ENCODE data around the gene SSR2. TPM values are rescaled to one million over a fixed set of nuclear protein-coding genes. Genes with fewer than 3 reads are reported as not detected.
A peak's percentile ranks its signal among the peaks of the same experiment; 100 is the strongest.

Gene SSR2
- total RNA-seq, 8 experiments from 2014 or later: 199 to 383 (median 327) TPM

DNA sequence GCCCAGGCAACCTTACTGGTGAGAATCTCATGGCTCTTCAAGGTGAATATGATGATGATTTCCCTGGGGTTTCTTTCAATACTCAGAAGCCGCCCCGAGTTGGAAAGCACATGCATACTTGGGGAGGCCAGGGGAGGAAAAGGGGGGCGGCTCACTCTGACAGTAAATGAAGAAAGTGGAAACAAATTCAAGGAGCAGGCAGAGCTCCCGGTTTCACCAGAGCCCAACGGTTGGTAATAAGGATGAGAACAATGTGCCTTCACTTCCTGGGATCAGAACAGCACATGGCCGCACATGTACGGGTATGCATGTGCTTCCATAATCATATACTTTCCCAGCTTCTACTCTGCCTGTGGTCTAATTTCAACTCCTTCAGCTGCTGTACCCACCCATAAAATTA is 38.6 kb downstream of the SSR2 start:
- Histone ChIP-seq H3K4me3 (peak overlapping the region in 4 of 5 donors; percentile 15 to 87 (median 44)), H3K4me1 (replicated peaks in 1 of 2) (peaks cover 51 to 57% of the 10 kb centered on the region in 2 donors), H3K27ac (peak overlapping the region in 1 of 2 donors; percentile 88)
- WGBS, 10 experiments: 0 to 95% (median 54%) methylated on average over 1 to 4 of the region's 7 CpGs; no CpG with 5 or more reads in 2 of the 10 experiments
- in situ Hi-C loops (cut with MboI; ENCODE audit: low pct_unique_long_range_greater_than_20kb in 2 of 9, low sequenced_read_pairs in 9 of 9, unreplicated experiment in 9 of 9): no loop called here
- no peak for ATAC-seq (replicated peaks in 6 of 8)

DNA sequence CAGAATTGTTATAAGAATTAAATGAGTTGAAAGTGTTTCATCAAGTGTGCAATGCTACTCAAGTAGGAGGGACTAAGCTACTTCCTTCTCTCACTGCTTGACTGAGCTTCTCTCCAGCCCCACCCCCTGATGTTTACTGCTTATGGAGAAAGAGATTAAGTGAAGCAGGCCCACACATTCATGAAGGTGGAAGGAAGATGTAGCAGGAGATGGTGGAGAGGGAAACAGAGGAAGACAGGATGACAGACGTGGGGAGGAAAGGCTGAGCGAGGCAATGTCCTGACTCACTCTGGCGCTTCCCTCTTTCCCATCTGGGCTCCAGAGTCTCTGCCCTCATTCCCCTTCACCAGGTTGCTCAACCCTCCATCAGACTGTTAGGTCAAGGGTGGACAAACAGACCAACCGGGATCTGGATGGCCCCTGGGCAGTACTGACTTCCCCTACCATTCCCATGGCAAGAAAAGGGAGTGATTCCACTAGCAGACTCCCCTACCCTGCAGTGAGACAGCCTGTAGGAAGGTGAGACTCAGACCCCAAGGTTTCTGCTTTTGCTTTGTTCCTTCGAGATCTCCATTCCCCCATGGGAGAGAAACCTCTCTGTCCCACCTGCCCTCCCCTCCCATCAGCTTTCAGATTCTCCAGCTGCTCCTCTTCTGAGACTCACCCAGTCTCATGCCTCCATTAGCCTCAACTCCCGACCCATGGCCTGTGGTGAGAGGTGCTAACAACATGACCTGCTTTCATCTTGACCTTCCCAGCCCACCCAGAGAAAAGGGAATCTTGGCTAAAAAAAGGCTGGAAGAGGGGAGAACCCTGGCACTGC is 39.3 kb downstream of the SSR2 start:
- Histone ChIP-seq H3K4me3 (peak overlapping the region; percentile 2 to 87 (median 18)), H3K27ac (peak overlapping the region in 1 of 2 donors; percentile 88), H3K4me1 (replicated peaks in 1 of 2) (peaks cover 55 to 59% of the 10 kb centered on the region in 2 donors)
- in situ Hi-C loops (cut with MboI; ENCODE audit: low pct_unique_long_range_greater_than_20kb in 2 of 9, low sequenced_read_pairs in 9 of 9, unreplicated experiment in 9 of 9): no loop called here
- 0 to 100% (median 69%) methylated on average over 1 to 5 of the region's 6 CpGs; no CpG with 5 or more reads in 2 of the 10 experiments for WGBS, 10 experiments
- peak in 2 of 8 experiments; percentile 16 to 22 for ATAC-seq (replicated peaks in 6 of 8)

DNA sequence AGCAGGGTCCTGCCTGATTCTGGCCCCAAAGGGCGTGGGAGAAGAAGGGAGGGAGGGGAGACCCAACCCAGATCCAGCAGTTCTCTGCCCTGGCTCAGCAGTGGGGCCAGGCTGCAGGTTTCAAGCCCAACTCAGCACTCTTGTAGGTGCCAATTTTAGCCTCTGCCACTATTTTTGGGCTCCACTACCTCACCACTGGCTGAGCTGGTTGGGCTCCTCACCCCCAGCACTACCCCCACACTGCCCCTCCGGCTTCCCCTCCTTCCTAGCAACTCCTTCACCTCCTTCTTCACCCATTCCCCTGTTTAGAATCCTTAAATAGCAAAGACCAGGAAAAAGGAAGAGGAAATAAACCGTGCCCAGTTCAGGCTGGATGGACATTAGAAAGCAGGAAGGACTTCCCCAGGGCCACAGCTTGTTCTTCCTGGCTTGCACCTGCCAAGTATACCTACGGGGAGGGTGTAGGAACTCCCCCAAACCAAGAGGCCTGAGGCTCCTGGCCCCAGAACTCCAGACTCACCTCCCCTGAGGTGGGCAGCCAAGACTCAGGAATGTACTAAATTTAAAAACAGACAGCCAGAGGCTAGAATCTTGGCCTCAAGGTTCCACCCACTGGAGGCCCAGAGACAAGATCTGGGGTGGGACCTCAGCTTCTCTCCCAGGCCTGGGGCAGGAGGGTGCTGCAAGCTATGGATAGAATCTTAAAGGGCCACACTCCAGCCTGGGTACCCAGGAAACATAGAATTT is 41.0 kb downstream of the SSR2 start:
- in situ Hi-C loops (cut with MboI; ENCODE audit: low pct_unique_long_range_greater_than_20kb in 2 of 9, low sequenced_read_pairs in 9 of 9, unreplicated experiment in 9 of 9): no loop called here
- peaks cover 64 to 72% of the 10 kb centered on the region in 2 donors for H3K4me1 ChIP-seq (replicated peaks in 1 of 2)
- peak overlapping the region; percentile 69 to 87 (median 79) for H3K4me3 ChIP-seq
- peak in 2 of 8 experiments; percentile 6 to 13 for ATAC-seq (replicated peaks in 6 of 8)
- 50 to 83% (median 60%) methylated on average over 1 to 2 of the region's 4 CpGs; no CpG with 5 or more reads in 5 of the 10 experiments for WGBS, 10 experiments
- H3K27ac ChIP-seq: peak overlapping the region; percentile 85 to 88

DNA sequence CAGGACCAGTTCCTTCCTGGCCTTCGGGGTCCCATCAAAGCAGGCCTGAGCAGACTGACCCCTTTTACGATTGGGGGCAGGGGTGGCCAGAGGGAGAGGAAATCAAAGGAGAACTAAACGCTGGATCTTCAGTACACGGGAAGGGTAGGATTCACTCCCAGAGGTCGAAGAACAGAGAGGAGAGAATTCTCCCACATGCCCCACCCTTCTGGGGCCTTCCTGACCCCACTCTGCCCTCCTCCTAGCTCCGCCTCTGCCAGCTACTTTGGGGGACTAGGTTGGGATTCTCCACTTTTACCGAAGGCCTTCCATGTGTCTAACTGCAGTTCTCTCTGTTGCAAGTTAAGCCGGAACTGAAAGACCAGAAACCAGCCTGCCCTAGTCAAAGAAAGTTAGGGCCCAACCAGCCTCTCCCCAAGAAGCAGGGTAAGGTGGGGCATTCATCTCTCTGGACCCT is 41.8 kb downstream of the SSR2 start:
- in situ Hi-C loops (cut with MboI; ENCODE audit: low pct_unique_long_range_greater_than_20kb in 2 of 9, low sequenced_read_pairs in 9 of 9, unreplicated experiment in 9 of 9): no loop called here
- Histone ChIP-seq H3K27ac (peak overlapping the region; percentile 85 to 88), H3K4me3 (peak overlapping the region; percentile 69 to 87 (median 79)), H3K4me1 (replicated peaks in 1 of 2) (peaks cover 67 to 75% of the 10 kb centered on the region in 2 donors)
- ATAC-seq (replicated peaks in 6 of 8): peak in 2 of 8 experiments; percentile 2 to 4
- WGBS, 10 experiments: 0 to 40% (median 15%) methylated on average over 1 to 6 of the region's 8 CpGs; no CpG with 5 or more reads in 5 of the 10 experiments

DNA sequence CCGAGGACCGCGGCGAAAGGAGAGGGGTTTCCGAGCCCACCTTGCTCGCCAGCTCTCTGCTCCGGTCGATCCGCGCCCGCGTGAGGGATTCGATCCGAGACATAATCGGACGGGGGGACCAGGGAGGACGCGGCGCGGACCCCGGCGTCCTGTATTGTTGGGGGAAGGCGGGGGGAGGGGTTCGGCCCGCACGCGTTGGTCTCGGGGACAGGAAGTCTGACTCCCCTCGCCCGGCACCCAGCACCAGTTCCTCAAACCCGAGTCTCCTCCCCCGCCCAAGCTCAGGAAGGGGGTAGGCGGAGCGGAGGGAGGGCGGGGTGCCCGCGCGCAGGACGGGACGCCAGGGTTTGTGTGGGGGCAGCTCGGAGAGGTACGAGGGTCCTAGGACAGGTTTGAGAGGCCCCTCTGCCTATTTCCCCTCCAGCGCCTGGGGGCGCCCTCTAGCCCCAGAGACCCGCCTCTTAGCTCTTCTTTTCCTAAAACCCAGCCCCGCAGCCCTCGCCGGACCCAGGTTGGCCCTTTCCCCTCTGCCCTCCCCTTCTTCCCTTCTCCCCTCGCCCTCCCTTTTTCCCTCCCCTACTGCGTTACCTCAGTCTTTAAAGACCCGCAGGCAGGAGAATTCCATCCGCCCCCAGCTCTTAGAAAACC is 42.3 kb downstream of the SSR2 start, which contains the start of gene ARHGEF2:
Gene ARHGEF2, minus strand, starts transcription at position 223 of the 648 bp plus-strand sequence. Its CDS starts 120 bp downstream, at position 103.
- peak; percentile 16 to 69 (median 36) for ATAC-seq (replicated peaks in 6 of 8)
- peak within 1 kb of the TSS; percentile 85 to 88 for H3K27ac ChIP-seq
- peak within 1 kb of the TSS; percentile 69 to 87 (median 79) for H3K4me3 ChIP-seq
- H3K4me1 ChIP-seq (replicated peaks in 1 of 2): peaks cover 65 to 72% of the 10 kb centered on the region in 2 donors
- in situ Hi-C loops (cut with MboI; ENCODE audit: low pct_unique_long_range_greater_than_20kb in 2 of 9, low sequenced_read_pairs in 9 of 9, unreplicated experiment in 9 of 9): no loop called here
- 0% methylated on average over 2 to 9 of the region's 52 CpGs; no CpG with 5 or more reads in 7 of the 10 experiments for WGBS, 10 experiments

DNA sequence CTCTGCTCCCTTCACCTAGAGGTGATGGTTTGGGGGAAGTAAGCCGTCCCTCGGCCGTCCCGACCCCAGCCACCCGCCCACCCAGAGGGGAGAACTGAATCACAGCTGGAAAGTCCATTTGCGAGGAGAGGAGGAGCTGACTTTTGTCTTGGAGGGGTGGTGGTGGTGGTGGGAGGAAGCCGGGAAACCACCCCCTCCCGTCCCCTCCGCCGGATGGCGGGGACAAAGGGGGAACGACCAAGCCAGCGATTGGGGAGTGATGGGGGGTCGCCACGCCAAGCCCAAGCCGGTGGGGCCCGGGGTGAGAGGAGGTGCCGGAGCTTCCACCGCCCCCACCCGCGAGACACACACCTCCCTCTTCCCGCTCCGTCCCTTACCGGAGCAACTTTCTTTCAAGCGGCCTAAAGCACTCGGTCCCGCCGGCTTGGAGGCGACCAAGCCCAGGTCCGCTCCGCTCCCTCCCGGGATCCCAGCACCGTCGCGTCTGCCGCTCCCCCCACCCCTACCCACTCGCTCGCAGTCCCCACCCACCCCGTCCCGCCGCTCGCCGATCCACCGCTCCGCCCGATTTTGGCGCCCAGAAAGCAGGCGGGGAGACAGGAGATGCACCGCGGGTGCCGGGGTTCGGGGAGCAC is 42.9 kb downstream of the SSR2 start:
- Histone ChIP-seq H3K27ac (peak overlapping the region; percentile 85 to 88), H3K4me1 (replicated peaks in 1 of 2) (peaks cover 59 to 69% of the 10 kb centered on the region in 2 donors), H3K4me3 (peak overlapping the region; percentile 69 to 87 (median 79))
- in situ Hi-C loops (cut with MboI; ENCODE audit: low pct_unique_long_range_greater_than_20kb in 2 of 9, low sequenced_read_pairs in 9 of 9, unreplicated experiment in 9 of 9): no loop called here
- peak; percentile 16 to 63 (median 57) for ATAC-seq (replicated peaks in 6 of 8)
- WGBS, 10 experiments: 0 to 3% methylated on average over 2 to 7 of the region's 52 CpGs; no CpG with 5 or more reads in 8 of the 10 experiments

DNA sequence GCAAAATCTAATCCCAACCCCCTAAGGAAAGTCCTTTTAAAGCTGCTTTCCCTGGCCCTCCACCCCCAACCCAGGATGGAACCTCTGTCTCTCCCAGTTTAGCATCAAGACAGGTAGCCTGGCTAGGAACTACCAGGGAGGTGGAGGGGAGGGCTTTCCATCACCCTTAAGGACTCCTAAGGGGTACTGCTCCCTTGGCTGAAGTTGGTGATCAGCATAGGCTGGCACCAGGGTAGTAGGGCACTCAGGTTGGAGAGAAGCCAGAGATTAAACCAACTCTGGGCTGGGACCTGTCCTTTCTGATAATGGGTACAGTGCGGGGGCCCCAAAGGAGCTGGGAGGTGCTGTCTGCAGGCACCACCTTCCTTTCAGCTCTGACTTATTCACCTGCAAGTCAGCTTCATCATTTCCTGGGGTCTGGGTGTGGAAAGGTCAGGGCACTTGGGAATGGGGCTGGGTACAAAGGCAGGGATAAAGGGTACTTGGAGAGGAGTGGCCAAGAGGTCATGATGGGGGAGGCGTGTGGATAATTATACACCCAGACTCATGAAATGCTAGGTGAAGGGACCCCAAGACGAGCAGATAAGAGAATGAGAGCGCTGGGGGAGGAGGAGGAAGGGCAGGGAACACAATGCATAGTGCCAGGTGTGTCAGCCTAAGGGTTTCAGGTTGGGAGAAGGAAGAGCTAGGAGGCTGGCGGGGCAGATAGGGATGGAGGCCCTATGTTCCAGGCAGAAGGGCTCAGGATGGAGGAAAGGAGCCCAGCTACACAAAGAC is 43.6 kb downstream of the SSR2 start:
- peak overlapping the region; percentile 85 to 88 for H3K27ac ChIP-seq
- peak in 5 of 8 experiments; percentile 1 to 10 (median 3) for ATAC-seq (replicated peaks in 6 of 8)
- in situ Hi-C loops (cut with MboI; ENCODE audit: low pct_unique_long_range_greater_than_20kb in 2 of 9, low sequenced_read_pairs in 9 of 9, unreplicated experiment in 9 of 9): no loop called here
- H3K4me3 ChIP-seq: peak overlapping the region; percentile 69 to 87 (median 79)
- 0 to 33% (median 0%) methylated on average over 1 to 4 of the region's 5 CpGs; no CpG with 5 or more reads in 3 of the 10 experiments for WGBS, 10 experiments
- H3K4me1 ChIP-seq (replicated peaks in 1 of 2): peaks cover 52 to 68% of the 10 kb centered on the region in 2 donors

DNA sequence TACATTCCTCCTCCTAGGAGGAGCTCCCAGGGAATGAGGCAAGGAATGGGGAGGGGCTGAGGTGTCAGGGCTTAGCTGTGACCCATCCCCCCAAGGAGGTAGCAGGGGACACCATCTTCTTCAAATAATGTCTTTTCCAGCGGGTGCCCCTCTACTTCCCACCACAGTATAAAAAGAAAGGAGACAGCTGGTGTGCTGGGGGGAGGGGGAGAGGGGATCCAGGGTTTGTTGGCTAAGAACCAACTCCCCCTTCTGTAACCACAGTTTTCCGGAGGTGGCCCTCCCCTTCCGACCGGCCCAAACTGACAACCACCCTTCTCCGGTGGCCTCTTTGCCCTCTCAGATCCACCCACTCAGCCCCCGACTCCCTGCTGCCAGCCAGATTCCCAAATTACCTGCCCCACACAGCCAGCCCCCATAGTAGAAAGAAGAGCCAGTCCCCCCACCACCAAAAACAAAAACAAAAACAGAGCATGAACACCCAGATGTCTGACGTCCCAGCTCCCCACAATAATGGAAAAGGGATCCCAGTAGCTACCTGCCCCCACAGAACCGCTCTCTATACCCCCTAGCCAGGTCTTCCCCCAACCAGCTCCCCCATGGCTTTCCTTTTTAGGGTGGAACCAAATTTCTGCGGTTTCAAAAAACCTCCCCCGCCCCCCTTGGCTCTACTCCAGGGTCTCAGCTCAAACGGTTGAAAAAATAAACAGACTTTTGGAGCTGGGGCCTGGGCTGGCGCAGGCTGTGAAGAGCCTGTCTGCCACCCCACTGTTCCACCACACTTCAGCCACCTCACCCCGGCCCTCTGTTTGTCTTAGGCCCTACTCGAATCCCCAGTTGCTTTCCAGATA is 44.5 kb downstream of the SSR2 start:
- ATAC-seq (replicated peaks in 6 of 8): peak in 7 of 8 experiments; percentile 1 to 13 (median 5)
- in situ Hi-C loops (cut with MboI; ENCODE audit: low pct_unique_long_range_greater_than_20kb in 2 of 9, low sequenced_read_pairs in 9 of 9, unreplicated experiment in 9 of 9): no loop called here
- WGBS, 10 experiments: 0 to 20% (median 0%) methylated on average over 1 to 4 of the region's 14 CpGs; no CpG with 5 or more reads in 4 of the 10 experiments
- H3K27ac ChIP-seq: peak overlapping the region; percentile 85 to 88
- H3K4me1 ChIP-seq (replicated peaks in 1 of 2): peaks cover 44 to 68% of the 10 kb centered on the region in 2 donors
- H3K4me3 ChIP-seq: peak overlapping the region; percentile 69 to 87 (median 79)

DNA sequence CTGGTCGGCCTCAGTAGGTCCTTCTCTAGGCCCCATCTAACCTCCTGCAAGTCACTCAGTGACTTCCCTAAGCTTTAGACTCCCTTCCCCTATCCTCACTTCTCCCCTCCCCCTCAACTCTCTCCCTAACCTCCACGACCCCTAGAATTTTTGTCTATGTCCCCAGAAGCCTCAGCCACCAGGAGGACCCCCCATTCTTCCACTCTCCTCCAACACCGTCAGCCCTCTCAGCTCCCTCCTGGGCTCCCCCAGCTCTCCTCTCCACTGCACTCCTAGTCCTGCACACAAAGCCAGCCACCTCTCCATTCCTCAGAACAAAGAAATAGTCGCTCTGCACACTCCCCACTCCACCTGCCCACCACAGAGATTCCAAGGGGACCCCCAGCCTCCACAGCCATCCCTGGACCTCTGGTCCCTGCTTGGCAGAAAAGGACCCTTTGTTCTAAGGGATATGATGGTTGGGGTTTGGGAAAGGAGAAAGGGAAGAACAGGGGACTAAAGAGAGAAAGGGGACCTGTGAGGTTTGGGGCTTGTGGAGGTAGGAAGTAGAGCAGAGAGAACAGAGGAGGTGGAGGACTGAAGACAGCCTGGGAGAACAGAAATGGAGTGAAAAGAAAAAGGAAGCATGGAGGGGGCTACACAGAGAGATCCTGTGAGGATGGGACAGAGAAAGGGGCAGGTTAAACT is 45.2 kb downstream of the SSR2 start:
- H3K4me3 ChIP-seq: peak overlapping the region; percentile 69 to 87 (median 79)
- peak overlapping the region; percentile 85 to 88 for H3K27ac ChIP-seq
- 0 to 50% (median 15%) methylated on average over 1 to 2 of the region's 4 CpGs; no CpG with 5 or more reads in 4 of the 10 experiments for WGBS, 10 experiments
- peak in 1 of 8 experiments; percentile 4 for ATAC-seq (replicated peaks in 6 of 8)
- in situ Hi-C loops (cut with MboI; ENCODE audit: low pct_unique_long_range_greater_than_20kb in 2 of 9, low sequenced_read_pairs in 9 of 9, unreplicated experiment in 9 of 9): no loop called here
- H3K4me1 ChIP-seq (replicated peaks in 1 of 2): peaks cover 44 to 68% of the 10 kb centered on the region in 2 donors
